GM06990 (cell line): ENCODE results near the gene NT5C2.

Experiments
- DNase-seq: peaks from one replicate; pipeline ENCODE4 v3.0.0-alpha.2; 2011; ENCODE audit not compliant: insufficient read length; ENCODE audit errors: extremely low read depth
- H3K27me3 ChIP-seq: replicated peaks from 2 replicates; pipeline ENCODE4 v1.6.0; 2011; ENCODE audit warnings: low read length; ENCODE audit not compliant: control insufficient read depth, insufficient read depth
- H3K36me3 ChIP-seq: 2 replicates; pipeline ENCODE4 v1.5.1; 2011; ENCODE audit warnings: low read length; ENCODE audit not compliant: control insufficient read depth, insufficient read depth
- H3K4me3 ChIP-seq: replicated peaks from 2 replicates; pipeline ENCODE4 v1.5.1; 2011; ENCODE audit warnings: low read depth, mild to moderate bottlenecking, control low read depth, low read length
- TF ChIP-seq, protein P1 (sequence below): IDR thresholded peaks from 2 replicates; pipeline ENCODE4 v1.5.1; 2011; ENCODE audit warnings: low read length, control low read depth, mild to moderate bottlenecking, inconsistent platforms; ENCODE audit not compliant: insufficient read depth, poor library complexity, severe bottlenecking

The NT5C2 gene

DNA sequence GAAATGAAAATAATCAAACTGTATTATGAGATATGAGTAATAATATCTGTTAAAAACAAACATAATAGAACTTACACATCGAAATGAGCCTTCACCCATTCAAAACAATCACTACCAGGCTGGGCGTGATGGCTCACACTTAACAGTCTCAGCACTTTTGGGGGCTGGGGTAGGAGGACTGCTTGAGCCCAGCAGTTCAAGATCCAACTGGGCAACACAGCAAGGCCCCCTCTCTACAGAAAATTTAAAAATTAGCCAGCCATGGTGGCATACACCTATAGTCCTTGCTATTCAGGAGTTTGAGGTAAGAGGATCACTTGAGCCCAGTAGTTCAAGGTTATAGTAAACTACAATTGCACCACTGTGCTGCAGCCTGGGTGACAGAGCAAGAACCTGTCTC lies 75.8 kb downstream of the NT5C2 start:
- DNase-seq: no peak
- Histone ChIP-seq H3K36me3 (no peaks in the 10 kb centered on the region), H3K27me3 (no peaks in the 10 kb centered on the region), H3K4me3 (no peak overlapping the region)
- TF ChIP-seq, protein P1, sequence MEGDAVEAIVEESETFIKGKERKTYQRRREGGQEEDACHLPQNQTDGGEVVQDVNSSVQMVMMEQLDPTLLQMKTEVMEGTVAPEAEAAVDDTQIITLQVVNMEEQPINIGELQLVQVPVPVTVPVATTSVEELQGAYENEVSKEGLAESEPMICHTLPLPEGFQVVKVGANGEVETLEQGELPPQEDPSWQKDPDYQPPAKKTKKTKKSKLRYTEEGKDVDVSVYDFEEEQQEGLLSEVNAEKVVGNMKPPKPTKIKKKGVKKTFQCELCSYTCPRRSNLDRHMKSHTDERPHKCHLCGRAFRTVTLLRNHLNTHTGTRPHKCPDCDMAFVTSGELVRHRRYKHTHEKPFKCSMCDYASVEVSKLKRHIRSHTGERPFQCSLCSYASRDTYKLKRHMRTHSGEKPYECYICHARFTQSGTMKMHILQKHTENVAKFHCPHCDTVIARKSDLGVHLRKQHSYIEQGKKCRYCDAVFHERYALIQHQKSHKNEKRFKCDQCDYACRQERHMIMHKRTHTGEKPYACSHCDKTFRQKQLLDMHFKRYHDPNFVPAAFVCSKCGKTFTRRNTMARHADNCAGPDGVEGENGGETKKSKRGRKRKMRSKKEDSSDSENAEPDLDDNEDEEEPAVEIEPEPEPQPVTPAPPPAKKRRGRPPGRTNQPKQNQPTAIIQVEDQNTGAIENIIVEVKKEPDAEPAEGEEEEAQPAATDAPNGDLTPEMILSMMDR: no peak

DNA sequence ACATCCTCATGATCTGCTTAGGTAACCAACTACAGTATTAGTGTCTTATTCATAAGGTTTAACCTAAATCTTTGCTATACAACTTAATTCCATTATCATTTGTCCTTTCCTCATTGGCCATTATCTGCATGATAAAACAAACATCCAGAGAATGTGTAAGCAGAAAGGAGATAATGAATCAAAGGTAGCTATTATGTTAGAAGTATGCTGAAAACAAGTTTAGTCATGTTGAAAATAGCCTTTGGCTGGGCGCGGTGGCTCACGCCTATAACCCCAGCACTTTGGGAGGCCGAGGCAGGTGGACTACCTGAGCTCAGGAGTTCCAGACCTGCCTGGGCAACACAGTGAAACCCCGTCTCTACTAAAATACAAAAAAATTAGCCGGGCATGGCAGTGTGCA lies 78.2 kb downstream of the NT5C2 start:
- TF ChIP-seq, protein P1: no peak
- Histone ChIP-seq H3K36me3 (no peaks in the 10 kb centered on the region), H3K4me3 (no peak overlapping the region), H3K27me3 (no peaks in the 10 kb centered on the region)
- no peak for DNase-seq

DNA sequence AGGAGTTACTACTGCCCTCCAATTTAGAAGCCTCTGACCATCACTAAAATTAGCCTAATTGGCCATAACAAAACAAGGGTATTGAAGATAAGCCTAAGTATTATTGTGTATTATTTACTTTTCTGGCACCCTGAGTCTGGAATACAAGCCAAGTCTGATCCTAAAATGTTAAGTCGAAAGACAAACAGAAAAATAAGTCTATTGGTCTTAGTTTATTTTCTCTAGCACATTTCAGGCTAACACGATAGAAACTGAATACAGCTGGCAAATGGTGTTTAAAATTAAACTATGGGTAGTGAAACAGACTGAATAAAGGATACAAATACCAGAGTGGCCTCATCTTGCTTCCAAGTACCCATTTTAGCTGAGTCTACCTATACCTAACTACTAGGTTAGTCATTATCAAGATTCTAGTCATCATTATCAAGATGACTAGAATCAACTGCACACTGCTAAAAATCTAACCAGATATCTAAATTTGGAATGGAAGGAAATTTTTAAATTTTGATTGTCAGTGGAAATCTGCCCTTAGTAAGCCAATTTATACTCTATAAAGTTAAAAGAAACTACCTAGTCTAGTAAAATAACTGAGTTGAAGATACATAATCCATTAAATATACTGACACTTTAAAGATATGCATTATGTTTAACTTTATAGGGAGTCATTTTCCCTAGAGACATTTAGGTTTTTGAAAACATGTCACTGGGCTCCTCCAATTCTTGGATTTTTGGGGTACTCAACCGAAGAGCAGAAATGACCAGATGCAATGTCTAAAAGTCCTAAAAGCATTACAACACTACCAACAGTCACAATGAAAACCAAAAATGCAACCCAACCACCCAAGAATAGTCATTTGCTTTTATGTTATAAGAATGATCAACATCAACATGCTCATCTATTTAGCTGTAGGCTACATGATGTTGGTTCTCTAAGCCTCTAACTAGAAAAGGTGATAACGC lies 80.9 kb downstream of the NT5C2 start:
- TF ChIP-seq, protein P1: no peak
- Histone ChIP-seq H3K36me3 (no peaks in the 10 kb centered on the region), H3K27me3 (no peaks in the 10 kb centered on the region), H3K4me3 (peak overlapping the region; percentile 25)
- DNase-seq: peak; percentile 52

DNA sequence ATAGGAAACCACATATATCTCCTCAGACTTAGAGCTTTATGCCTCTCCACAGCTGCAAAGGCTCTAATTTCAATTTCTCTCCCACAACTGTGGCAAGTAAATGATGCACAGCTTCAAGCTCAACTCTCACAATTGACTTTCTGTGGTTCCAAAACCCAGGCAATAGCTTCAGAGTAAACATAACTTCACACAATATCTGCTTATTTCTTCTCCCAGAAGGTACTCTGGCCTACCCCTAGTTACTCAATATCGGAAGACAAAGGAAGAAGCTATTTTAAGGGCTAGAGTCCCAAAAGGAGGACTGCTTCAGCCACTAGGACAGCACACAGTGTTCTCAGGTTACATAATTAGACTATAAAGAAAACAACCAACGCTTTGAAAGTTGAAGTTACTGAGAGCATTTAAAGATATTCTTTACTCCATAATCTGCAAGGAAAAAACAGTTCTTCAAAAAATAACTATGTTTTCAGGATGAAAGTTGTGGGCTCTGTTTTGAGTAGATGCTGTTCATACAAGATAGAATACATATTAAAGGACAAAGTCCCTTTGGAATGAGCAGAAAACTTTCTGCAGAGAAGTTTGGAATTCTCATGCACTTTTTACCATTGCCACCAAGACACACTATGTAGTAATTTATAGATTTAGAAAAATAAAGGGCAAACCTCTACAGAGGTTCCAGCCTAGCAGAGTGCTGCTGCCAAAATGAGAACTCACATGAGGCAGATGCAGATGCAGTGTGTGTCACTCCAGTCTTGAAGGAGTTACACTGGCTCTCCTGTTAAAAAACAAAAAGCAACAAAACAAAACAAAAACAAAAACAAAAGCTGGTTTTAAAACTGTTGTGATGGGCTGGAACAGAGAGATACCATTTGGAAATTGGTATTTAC lies 81.8 kb downstream of the NT5C2 start:
- H3K36me3 ChIP-seq: no peaks in the 10 kb centered on the region
- peak overlapping the region; percentile 29 for H3K4me3 ChIP-seq

DNA sequence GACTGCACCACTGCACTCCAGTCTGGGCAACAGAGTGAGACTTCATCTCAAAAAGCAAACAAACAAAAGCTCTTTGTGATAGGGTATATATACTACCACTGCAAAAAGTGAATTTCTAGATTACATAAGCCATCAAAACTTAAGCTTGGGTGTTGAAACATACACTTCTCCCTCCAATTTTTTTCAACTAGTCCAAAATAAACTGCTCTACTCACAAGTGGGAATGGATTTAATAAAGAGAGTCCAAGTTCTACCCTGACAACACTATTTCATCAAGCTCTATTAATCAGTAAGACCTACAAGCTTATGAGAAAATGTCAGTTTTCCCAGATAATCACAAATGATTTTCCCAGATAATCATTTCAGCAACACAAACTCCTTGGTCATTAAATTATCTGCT lies 82.7 kb downstream of the NT5C2 start:
- DNase-seq: no peak
- no peaks in the 10 kb centered on the region for H3K27me3 ChIP-seq
- H3K4me3 ChIP-seq: no peak overlapping the region
- H3K36me3 ChIP-seq: no peaks in the 10 kb centered on the region
- TF ChIP-seq, protein P1: no peak

More for the DNA sequence above, 81.8 kb downstream of the NT5C2 start:
- no peaks in the 10 kb centered on the region for H3K27me3 ChIP-seq
- DNase-seq: peak; percentile 26
- TF ChIP-seq, protein P1: no peak
